ENCODE results near the gene KANSL1. TPM values are rescaled to one million over a fixed set of nuclear protein-coding genes. Genes with fewer than 3 reads are reported as not detected.
"Not testable (repeated sequence)": the region's sequence is repeated elsewhere in the genome, so short reads cannot be mapped to it uniquely, and the experiment has no call there.

Gene KANSL1
- total RNA-seq, 1 donor from 2014 or later = 112 TPM

DNA sequence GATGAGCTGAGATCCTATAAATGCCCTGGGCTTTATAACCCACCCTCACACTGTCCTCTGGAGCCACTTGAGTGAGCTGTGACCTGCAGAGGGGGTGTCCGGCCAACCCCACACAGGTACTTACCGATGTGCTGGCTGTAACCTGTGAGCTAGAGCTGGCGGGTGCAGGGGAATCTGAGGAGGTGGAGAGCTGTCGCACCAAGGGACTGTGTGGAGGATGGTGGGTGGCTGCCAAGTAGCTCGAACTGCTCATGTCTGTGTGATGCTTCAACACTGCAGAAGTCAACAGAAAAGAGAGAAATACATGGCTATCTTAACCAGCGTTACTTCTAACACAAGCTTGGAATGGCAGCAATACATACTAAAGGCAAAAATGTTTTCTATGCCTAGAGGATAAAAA, 154.8 kb downstream of the KANSL1 start:
- DNase-seq = no peak

DNA sequence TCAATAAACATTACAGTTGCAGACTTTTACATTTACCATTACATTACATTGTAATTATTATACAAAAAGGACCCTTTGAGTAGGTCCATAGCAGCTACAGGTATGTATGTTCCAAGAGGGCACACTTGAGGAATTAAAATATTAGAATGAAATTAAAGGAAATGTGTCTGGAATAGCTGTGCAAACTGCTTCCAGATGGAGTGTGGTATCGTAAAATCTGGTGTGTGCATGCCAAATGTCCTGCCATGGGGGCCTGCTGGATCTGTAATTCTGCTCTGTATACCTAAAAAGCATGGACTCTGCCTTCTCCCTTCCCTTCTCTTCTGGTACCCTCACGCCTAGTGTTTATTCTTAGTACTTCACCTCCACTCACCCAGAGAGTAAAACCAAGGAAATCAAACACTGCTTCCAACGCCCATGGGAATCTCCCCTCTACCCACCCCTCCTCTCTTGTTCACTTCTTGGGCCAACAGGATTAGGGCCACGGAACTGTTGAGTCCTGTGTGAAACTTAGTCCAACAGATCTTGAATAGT, 155.4 kb downstream of the KANSL1 start:
- no peak for DNase-seq

DNA sequence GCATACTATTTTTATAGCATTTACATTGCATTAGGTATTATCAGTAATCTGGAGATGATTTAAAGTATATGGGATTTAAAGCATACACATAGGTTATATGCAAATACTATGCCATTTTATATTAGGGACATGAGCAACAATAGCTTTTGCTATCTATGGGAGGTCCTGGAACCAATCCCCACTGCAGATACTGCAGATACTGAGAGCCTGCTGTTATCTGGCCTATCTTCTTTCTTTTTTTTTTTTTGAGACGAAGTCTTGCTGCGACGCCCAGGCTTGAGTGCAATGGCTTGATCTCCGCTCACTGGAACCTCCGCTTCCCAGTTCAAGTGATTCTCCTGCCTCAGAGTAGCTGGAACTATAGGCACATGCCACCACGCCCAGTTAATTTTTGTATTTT, 156.7 kb downstream of the KANSL1 start:
- DNase-seq = no peak

DNA sequence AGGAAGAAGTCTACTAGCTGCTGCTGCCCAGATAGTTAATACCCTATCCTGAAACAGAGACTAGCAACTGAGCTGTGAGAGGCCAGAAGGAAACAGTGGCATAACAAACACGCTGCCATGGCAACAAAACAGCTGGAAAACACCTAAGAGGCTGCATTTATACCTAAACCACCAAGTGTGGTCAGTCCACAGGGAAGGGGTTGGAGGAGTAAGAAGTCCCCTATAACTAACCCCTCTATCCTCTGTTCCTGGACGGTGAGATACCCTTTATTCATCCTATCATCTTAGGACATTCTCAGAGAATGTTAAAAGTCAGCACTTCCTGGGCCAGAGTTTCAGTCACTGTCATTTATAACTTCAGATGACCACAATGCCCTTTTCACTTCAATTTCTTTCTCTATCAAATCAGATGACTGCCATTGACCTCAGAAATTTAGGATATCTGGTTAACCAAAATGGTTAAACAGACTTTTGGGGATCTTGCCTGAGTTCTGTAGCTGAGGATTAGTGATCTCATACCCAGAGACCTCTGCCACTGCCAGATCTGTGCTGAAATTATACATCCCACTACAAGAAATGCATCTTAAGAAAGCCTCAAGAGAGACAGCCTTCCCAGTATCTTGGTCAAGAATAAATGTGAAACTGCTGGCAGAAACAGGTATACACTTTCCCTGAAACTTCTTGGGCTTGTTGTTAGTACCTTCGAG, 158.0 kb downstream of the KANSL1 start:
- DNase-seq = no peak

DNA sequence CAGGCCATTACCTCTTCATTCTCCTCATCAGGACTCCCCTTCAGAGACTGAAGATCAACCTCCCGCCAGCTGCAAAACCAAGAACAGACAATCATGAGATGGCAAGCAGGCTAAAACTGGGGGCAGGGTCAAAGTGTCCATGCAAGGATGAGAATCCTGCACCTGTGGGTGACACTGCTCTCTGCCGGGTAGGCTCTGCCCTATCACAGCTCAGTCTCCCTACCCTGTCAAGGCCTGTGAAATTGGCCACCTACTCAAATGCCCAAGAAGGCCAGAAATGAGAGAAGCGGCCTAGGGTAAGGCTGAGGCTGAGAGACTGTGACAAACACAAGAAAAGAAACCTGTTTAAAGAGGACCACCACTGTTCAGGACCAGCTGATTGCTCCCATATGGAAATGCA, 159.8 kb downstream of the KANSL1 start:
- DNase-seq = no peak

DNA sequence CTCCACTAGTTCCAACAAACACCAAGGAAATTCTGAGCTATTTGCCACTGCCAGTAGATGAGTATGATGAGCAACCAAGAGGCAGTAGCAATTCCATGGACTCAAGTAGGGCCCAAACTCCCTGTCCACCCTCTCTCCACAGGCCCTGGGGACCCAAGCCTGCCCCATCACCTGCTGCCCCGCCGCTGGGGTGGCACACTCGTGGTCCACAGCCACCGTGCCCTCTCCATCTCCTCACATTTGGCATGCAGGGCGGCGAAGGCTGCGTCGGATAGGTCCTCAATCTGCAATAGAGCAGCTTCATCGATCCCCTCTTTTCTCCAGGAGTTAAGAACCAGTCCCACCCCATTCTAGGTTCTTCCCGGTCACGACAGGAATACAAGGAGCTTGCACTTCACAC, 160.3 kb downstream of the KANSL1 start:
- DNase-seq = no peak

DNA sequence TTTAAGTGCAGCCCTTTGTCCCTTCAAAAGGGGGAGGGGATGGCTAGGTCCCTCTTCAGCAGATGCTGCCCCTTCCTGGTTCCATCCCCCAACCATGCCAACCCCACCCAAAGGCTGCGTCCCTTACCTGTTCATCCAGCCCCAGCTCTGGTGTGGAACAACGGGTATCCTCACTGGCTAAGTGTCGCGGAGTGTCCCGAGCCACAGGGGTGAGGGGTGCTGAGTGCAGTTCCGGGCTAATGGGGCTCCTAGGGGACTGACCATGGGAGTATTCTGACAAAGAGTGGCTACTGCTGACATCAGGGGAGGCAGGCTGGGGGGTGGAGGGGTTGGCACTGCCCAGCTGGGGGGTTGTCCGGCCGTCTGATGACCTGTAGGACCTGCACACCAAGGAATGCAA, 161.3 kb downstream of the KANSL1 start:
- no peak for DNase-seq

DNA sequence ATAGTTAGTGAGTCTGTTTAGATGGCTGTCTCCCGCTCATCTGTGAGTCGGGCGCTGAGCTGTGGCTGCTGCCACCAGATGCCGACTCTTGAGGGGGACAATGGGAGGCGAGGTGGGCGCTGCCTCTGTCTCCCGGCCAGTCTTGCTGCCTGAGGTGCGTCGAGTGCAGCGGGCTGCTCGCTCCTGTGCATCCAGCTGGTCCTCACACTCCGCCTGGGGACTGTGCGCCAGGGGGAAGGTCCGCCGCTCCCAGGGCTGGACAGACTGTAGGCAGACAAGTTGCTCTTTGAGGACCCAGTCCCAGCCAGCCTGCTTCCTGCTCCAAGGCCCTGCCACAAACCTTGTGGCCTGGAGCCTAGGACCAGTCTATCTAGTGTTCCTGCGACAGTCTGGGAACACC, 161.8 kb downstream of the KANSL1 start:
- no peak for DNase-seq

DNA sequence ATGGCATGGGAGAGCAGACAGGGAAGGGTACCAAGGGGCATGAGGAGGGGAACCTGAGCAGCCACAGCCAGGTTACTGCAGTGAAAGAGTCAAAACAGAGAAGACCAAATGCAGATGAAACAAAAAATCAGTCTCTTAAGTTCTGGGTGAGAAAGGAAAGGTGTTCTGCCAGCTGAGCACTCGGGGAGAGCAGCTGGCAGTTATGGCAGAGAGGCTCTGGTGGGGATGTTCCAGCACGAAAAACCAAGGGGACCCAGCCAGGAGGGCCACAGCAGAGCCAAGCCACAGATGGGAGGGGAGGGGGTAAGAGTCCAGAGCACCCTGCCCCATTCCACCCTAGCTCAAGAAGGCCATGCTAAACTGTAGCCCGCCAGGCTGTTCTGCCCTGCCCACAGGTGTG, 162.5 kb downstream of the KANSL1 start:
- DNase-seq = no peak

DNA sequence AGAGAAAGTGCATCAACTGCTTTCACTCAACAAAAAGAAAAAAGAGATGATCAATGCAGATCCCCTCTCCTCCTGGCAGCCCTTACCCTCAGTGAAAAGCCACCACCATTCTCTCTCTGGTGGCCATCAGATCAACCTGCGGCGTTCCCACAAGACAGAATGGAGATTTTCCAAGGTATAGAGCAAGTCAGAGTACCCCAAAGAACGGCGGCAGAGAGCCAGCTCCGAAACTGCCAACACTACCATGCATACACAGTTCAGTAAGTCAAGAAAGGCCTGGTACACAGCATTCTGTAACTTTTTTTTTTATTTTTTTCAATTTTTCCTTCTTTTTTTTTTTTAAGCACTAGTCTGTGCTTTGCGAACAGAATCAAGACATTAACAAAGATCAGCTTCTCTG, 163.6 kb downstream of the KANSL1 start:
- DNase-seq = no peak

DNA sequence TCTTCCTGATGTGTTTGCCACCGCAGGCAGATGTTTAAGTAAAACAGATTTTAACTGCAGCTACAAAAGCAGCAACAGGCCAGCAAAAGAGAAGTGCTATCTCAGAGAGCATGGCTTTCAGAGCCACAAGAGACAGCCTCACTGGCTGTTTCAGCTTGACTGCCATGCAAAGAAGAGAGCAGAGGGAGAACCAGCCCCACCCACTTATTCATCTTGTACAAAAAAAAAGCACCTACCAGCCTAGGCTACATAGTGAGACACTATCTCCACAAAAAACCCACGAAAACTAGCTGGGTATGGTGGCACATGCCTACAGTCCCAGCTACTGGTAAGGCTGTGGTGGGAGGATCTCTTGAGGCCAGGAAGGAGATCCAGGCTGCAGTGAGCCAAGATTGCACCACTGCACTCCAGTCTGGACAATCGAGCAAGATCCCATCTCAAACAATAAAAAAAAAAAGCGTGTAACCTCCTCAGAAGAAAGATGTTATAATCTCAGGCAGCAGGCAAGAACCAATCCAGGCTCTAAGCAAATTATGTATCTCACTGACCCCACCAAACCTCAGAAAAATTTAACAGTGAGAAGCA, 164.2 kb downstream of the KANSL1 start:
- no peak for DNase-seq

DNA sequence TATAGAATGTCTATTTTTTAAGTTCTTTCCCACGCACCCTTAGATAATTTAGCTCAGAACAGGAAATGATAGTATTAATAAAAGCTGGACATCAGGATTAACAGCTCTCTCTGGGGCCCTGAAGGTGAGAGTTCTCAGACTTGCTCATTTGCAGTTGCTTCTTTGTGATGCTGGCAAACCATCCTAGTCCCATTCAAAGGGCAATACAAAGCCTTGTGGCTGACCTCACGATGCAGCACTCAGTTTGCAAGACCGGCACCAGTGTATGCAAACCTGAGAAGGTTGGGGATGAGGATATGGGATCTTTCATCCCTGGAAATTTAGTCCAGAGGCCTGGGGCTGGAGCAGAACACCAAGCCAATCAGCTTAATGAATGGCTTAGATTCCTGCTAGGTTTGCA, 164.9 kb downstream of the KANSL1 start:
- DNase-seq = no peak

DNA sequence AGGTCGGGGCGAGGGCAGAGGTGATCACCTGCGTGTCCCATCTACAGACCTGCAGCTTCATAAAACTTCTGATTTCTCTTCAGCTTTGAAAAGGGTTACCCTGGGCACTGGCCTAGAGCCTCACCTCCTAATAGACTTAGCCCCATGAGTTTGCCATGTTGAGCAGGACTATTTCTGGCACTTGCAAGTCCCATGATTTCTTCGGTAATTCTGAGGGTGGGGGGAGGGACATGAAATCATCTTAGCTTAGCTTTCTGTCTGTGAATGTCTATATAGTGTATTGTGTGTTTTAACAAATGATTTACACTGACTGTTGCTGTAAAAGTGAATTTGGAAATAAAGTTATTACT, 165.3 kb downstream of the KANSL1 start:
- DNase-seq = no peak

DNA sequence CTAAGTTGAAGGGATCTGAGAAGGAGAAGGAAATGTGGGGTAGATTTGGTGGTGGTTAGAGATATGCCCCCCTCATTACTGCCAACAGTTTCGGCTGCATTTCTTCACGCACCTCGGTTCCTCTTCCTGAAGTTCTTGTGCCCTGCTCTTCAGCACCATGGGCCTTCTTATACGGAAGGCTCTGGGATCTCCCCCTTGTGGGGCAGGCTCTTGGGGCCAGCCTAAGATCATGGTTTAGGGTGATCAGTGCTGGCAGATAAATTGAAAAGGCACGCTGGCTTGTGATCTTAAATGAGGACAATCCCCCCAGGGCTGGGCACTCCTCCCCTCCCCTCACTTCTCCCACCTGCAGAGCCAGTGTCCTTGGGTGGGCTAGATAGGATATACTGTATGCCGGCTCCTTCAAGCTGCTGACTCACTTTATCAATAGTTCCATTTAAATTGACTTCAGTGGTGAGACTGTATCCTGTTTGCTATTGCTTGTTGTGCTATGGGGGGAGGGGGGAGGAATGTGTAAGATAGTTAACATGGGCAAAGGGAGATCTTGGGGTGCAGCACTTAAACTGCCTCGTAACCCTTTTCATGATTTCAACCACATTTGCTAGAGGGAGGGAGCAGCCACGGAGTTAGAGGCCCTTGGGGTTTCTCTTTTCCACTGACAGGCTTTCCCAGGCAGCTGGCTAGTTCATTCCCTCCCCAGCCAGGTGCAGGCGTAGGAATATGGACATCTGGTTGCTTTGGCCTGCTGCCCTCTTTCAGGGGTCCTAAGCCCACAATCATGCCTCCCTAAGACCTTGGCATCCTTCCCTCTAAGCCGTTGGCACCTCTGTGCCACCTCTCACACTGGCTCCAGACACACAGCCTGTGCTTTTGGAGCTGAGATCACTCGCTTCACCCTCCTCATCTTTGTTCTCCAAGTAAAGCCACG, 165.9 kb downstream of the KANSL1 start:
- no peak for DNase-seq

DNA sequence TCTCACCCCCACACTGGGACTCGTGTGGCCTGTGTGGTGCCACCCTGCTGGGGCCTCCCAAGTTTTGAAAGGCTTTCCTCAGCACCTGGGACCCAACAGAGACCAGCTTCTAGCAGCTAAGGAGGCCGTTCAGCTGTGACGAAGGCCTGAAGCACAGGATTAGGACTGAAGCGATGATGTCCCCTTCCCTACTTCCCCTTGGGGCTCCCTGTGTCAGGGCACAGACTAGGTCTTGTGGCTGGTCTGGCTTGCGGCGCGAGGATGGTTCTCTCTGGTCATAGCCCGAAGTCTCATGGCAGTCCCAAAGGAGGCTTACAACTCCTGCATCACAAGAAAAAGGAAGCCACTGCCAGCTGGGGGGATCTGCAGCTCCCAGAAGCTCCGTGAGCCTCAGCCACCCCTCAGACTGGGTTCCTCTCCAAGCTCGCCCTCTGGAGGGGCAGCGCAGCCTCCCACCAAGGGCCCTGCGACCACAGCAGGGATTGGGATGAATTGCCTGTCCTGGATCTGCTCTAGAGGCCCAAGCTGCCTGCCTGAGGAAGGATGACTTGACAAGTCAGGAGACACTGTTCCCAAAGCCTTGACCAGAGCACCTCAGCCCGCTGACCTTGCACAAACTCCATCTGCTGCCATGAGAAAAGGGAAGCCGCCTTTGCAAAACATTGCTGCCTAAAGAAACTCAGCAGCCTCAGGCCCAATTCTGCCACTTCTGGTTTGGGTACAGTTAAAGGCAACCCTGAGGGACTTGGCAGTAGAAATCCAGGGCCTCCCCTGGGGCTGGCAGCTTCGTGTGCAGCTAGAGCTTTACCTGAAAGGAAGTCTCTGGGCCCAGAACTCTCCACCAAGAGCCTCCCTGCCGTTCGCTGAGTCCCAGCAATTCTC, 166.8 kb downstream of the KANSL1 start:
- DNase-seq = no peak

DNA sequence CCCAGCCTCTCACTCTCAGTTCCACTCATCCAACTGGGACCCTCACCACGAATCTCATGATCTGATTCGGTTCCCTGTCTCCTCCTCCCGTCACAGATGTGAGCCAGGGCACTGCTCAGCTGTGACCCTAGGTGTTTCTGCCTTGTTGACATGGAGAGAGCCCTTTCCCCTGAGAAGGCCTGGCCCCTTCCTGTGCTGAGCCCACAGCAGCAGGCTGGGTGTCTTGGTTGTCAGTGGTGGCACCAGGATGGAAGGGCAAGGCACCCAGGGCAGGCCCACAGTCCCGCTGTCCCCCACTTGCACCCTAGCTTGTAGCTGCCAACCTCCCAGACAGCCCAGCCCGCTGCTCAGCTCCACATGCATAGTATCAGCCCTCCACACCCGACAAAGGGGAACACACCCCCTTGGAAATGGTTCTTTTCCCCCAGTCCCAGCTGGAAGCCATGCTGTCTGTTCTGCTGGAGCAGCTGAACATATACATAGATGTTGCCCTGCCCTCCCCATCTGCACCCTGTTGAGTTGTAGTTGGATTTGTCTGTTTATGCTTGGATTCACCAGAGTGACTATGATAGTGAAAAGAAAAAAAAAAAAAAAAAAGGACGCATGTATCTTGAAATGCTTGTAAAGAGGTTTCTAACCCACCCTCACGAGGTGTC, 167.6 kb downstream of the KANSL1 start:
- DNase-seq = no peak

DNA sequence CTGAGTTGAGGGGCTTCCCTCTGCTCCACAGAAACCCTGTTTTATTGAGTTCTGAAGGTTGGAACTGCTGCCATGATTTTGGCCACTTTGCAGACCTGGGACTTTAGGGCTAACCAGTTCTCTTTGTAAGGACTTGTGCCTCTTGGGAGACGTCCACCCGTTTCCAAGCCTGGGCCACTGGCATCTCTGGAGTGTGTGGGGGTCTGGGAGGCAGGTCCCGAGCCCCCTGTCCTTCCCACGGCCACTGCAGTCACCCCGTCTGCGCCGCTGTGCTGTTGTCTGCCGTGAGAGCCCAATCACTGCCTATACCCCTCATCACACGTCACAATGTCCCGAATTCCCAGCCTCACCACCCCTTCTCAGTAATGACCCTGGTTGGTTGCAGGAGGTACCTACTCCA, 168.2 kb downstream of the KANSL1 start:
- no peak for DNase-seq

DNA sequence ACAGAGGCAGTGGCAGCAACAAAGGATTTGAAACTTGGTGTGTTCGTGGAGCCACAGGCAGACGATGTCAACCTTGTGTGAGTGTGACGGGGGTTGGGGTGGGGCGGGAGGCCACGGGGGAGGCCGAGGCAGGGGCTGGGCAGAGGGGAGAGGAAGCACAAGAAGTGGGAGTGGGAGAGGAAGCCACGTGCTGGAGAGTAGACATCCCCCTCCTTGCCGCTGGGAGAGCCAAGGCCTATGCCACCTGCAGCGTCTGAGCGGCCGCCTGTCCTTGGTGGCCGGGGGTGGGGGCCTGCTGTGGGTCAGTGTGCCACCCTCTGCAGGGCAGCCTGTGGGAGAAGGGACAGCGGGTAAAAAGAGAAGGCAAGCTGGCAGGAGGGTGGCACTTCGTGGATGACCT, 168.6 kb downstream of the KANSL1 start:
- no peak for DNase-seq

DNA sequence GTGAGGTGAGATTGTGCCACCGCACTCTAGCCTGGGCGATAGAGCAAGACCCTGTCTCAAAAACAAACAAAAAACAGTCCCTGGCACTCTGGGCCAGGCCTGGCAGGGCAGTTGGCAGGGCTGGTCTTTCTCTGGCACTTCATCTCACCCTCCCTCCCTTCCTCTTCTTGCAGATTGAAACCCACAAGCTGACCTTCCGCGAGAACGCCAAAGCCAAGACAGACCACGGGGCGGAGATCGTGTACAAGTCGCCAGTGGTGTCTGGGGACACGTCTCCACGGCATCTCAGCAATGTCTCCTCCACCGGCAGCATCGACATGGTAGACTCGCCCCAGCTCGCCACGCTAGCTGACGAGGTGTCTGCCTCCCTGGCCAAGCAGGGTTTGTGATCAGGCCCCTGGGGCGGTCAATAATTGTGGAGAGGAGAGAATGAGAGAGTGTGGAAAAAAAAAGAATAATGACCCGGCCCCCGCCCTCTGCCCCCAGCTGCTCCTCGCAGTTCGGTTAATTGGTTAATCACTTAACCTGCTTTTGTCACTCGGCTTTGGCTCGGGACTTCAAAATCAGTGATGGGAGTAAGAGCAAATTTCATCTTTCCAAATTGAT, 169.3 kb downstream of the KANSL1 start:
- DNase-seq = no peak

DNA sequence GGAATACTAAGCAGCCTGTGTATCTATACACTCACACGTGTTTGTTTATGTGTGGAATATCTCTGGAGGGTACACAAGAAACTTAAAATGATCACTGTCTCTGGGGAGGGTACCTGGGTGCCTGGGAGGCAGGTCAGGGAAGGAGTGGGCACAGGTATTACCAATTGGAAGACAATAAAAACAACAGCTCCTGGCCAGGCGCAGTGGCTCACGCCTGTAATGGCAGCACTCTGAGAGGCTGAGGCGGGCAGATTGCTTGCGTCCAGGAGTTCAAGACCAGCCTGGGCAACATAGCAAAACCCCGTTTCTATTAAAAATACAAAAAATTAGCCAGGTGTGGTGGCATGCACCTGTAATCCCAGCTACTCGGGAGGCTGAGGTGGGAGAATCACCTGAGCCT, 169.9 kb downstream of the KANSL1 start:
- not testable (repeated sequence) for DNase-seq

DNA sequence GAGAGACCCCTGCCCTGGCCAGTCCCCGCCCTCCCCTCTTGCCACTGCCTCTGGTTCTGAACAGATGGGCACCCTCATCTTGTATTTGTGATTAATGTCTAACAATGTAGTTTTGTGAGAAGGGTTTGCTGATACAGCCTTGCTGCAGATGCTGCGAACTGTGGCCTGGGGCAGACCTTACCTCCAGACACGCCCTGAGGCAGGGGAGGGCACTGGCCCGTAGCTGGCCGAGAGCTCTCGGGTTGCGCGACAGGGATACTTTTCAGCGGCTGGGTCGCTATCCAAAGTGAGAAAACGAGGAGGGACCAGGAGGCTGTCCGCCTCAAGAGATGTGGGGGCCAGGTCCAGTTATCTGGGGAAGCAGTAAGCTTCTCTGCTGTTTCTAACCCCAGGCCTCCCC, 172.2 kb downstream of the KANSL1 start:
- DNase-seq = no peak

All from skin of body (tissue), 2 donors.